ENCODE results near the gene LIPG.

The LIPG gene

GRCh38 chr18:49640741-49641140, 78.9 kb downstream of the LIPG start:
- no peak for DNase-seq

GRCh38 chr18:49645196-49645595, 83.3 kb downstream of the LIPG start:
- no peak for DNase-seq

- DNase-seq, result peak; percentile 70
Observed at GRCh38 chr18:49645841-49646351, 84.0 kb downstream of the LIPG start.

- DNase-seq, result no peak
Observed at GRCh38 chr18:49646873-49647272, 85.0 kb downstream of the LIPG start.

- DNase-seq, result no peak
Observed at GRCh38 chr18:49647496-49648168, 85.8 kb downstream of the LIPG start.

GRCh38 chr18:49648326-49648725, 86.5 kb downstream of the LIPG start:
- no peak for DNase-seq

All from right hindlimb (tissue), 1 donor.